Measurements from ENCODE around the gene HSPA12B. TPM values are rescaled to one million over a fixed set of nuclear protein-coding genes. Genes with fewer than 3 reads are reported as not detected.

Gene HSPA12B
- total RNA-seq, 4 donors from 2014 or later = 12.7 to 30.9 (median 18.7) TPM

DNA sequence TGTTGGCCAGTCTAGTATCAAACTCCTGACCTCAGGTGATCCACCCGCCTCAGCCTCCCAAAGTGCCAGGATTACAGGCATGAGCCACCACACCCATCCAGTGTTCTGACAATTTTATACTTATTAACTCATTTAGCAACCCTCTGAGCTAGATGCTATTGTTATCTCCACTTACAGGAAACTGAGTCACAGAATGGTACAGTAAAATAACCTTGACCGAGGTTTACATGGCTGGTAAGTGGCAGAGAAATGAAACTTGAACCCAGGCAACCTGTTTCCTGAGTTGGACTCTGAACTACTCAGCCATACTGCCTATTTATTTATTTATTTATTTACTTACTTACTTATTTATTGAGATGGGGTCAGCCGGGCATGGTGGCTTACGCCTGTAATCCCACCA, 13.4 kb upstream of the HSPA12B start:
- TF ChIP-seq POLR2A (IDR thresholded peaks at IDR 0.05) (no peak), EP300 (IDR thresholded peaks at IDR 0.05) (no peak), CTCF (IDR thresholded peaks at IDR 0.05) (no peak)
- WGBS, 2 donors = 88% methylated on average over 4 of the region's 4 CpGs
- no peaks in the 10 kb centered on the region for H3K9me3 ChIP-seq
- no peaks in the 10 kb centered on the region for H3K36me3 ChIP-seq
- no peaks in the 10 kb centered on the region for H3K27me3 ChIP-seq
- H3K4me3 ChIP-seq = no peak overlapping the region
- no peak overlapping the region for H3K27ac ChIP-seq
- no peak for DNase-seq (ENCODE audit: low spot score in 2 of 2)
- no peaks in the 10 kb centered on the region for H3K4me1 ChIP-seq

- Histone ChIP-seq H3K27ac (no peak overlapping the region), H3K4me3 (no peak overlapping the region), H3K36me3 (no peaks in the 10 kb centered on the region), H3K9me3 (no peaks in the 10 kb centered on the region), H3K27me3 (no peaks in the 10 kb centered on the region), H3K4me1 (no peaks in the 10 kb centered on the region)
- WGBS, 2 donors = 69 to 86% methylated on average over 2 of the region's 2 CpGs
- no peak for TF ChIP-seq CTCF (IDR thresholded peaks at IDR 0.05)
- TF ChIP-seq EP300 (IDR thresholded peaks at IDR 0.05) = no peak
- TF ChIP-seq POLR2A (IDR thresholded peaks at IDR 0.05) = no peak
- DNase-seq (ENCODE audit: low spot score in 2 of 2) = no peak
These were observed 12.4 kb upstream of the HSPA12B start for GRCh38 chr20:3720068-3720467.

DNA sequence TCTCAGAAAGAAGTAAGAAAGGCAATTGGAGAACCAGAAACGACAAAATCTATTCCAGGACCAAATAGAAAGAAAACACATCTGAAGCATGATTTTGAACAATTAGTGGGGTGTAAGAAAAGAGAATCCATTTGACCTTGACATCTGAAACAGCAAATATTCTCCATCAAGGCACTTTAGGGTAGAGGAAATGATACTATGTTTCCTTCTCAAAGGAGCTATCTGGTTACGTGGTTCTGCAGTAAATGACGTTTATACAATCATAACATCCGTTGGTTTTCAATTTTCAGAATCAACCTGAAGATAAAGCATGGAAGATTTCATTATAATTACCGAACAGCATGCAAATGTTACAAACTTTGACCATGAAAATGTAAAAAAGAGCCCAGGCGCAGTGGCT, 11.9 kb upstream of the HSPA12B start:
- Histone ChIP-seq H3K4me3 (no peak overlapping the region), H3K27me3 (no peaks in the 10 kb centered on the region), H3K9me3 (no peaks in the 10 kb centered on the region), H3K4me1 (no peaks in the 10 kb centered on the region), H3K27ac (no peak overlapping the region), H3K36me3 (no peaks in the 10 kb centered on the region)
- DNase-seq (ENCODE audit: low spot score in 2 of 2) = no peak
- TF ChIP-seq CTCF (IDR thresholded peaks at IDR 0.05) (no peak), POLR2A (IDR thresholded peaks at IDR 0.05) (no peak), EP300 (IDR thresholded peaks at IDR 0.05) (no peak)
- 56 to 60% methylated on average over 6 of the region's 6 CpGs for WGBS, 2 donors

DNA sequence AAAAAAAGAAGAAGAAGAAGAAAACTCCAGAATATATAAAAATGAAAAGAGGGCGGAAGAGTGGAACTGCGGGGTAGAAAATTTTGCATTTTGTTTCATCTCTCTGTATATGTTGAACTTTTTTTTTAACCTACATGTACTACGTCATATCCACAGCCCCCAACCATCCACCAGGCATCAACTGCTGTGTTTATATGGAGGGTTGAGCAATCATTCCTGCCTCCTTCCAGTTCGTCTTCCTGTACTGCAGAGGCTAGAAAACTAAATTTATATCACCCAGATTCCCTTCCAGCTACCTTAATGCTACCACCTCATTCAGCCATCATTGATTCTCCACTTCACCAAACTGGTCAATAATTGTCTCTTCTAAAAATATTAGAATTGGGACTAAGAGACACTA, 10.6 kb upstream of the HSPA12B start:
- H3K4me1 ChIP-seq = peaks cover 0 to under 1% (median 0%) of the 10 kb centered on the region in 4 donors
- H3K27ac ChIP-seq = no peak overlapping the region
- WGBS, 2 donors = 85 to 89% methylated on average over 4 of the region's 4 CpGs
- TF ChIP-seq POLR2A (IDR thresholded peaks at IDR 0.05) (no peak), EP300 (IDR thresholded peaks at IDR 0.05) (no peak), CTCF (IDR thresholded peaks at IDR 0.05) (no peak)
- H3K9me3 ChIP-seq = no peaks in the 10 kb centered on the region
- no peaks in the 10 kb centered on the region for H3K27me3 ChIP-seq
- DNase-seq (ENCODE audit: low spot score in 2 of 2) = no peak
- H3K4me3 ChIP-seq = no peak overlapping the region
- no peaks in the 10 kb centered on the region for H3K36me3 ChIP-seq

GRCh38 chr20:3723284-3723683, 9.2 kb upstream of the HSPA12B start:
- no peak overlapping the region for H3K27ac ChIP-seq
- H3K27me3 ChIP-seq = no peaks in the 10 kb centered on the region
- H3K4me1 ChIP-seq = peaks cover 0 to 12% (median 0%) of the 10 kb centered on the region in 4 donors
- H3K4me3 ChIP-seq = no peak overlapping the region
- DNase-seq (ENCODE audit: low spot score in 2 of 2) = no peak
- WGBS, 2 donors = 93 to 98% methylated on average over 8 of the region's 8 CpGs
- H3K36me3 ChIP-seq = no peaks in the 10 kb centered on the region
- H3K9me3 ChIP-seq = no peaks in the 10 kb centered on the region
- TF ChIP-seq POLR2A (IDR thresholded peaks at IDR 0.05) (no peak), EP300 (IDR thresholded peaks at IDR 0.05) (no peak), CTCF (IDR thresholded peaks at IDR 0.05) (no peak)
